HG03460 (cell line): ENCODE data around the gene STON1.
"Not testable (repeated sequence)": the region's sequence is repeated elsewhere in the genome, so short reads cannot be mapped to it uniquely, and the experiment has no call there.

Source experiments
- ATAC-seq: cut with Tn5 transposase; IDR thresholded peaks from one replicate; pipeline ENCODE4 v1.9.1; 2021; ENCODE audit not compliant: unreplicated experiment

STON1 gene

DNA sequence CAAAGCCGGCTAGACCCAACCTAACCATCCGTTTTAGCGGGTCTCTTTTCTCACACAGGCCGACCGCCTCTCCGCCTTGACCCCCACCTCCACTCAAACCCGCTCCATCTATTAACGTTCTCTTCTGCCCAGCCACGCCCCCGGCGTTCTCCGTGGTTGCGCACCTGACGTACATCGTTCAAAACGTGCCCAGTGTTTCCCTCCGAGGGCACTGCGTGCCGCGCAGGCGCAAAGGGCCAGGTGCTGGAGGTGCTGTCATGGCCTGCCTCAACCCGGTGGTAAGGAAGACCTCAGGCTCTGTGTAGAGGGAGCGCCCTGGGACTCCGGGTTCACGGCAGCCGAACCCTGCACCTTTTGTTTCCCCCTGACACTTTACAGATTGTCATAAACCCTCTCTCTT is 87.7 kb downstream of the STON1 start, which contains the start of gene GTF2A1L:
TSS of gene GTF2A1L (plus strand) at position 239 of the 400 bp plus-strand sequence. CDS start at position 258, 19 bp downstream.
- no peak for ATAC-seq

DNA sequence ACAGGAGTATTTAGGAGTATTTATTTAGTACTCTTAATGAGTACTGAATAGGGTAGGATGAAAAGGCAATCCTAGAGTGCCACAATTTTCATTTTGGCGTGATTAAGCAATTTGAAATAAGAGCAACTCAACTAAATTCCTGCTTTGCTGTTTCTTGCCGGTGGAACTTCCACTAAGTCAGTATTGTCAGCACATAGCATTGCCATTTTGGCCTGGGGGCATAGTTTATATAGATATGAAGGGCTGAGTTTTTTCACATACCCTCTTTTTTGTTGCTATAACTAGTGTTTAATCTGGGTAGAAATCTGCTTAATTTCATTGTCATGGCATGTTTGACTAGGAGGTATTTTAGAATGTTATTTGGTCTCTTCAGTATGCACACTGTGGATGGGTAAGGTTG is 89.6 kb downstream of the STON1 start:
- no peak for ATAC-seq

DNA sequence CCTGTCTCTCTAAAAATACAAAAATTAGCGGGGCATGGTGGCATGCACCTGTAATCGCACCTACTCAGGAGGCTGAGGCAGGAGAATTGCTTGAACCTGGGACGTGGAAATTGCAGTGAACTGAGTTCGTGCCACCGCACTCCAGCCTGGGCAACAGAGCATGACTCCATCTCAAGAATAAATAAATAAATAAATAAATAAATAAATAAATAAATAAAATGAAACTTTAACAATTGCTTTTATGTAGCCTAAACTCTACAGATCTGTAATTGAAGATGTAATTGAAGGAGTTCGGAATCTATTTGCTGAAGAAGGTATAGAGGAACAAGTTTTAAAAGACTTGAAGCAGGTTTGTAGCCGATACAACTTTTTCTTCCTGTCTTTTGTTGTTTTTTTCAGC is 90.7 kb downstream of the STON1 start:
- no peak for ATAC-seq

DNA sequence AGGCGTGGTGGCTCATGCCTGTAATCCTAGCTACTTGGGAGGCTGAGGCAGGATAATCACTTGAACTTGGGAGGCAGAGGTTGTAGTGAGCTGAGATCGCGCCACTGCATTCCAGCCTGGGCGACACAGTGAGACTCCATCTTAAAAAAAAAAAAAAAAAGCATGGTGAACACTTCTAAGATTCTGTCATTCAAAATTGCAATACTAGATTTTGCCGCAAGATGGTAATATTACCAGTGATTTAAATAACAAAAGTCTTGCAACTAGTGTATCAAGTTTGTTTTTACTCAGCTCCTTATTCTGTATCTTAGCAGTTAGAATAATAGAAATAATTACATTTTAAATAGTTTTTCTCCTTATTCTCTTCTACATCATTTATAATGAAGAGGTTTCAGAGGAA is 92.7 kb downstream of the STON1 start:
- ATAC-seq: not testable (repeated sequence)

DNA sequence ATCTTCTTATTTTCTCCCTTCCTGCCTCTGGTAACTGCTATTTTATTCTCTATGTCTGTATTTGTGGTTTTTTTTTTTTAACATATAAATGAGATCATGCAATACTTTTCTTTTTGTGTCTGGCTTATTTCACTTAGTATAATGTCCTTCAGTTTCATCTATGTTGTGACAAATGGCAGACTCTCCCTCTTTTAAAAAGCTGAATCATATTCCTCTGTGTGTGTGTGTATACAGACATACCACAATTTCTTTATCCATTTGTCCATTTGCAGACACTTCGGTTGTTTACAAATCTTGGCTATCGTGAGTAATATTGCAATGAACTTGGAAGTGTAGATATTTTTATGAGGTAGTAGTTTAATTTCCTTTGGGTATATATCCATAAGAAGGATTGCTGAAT is 94.7 kb downstream of the STON1 start:
- ATAC-seq: no peak

DNA sequence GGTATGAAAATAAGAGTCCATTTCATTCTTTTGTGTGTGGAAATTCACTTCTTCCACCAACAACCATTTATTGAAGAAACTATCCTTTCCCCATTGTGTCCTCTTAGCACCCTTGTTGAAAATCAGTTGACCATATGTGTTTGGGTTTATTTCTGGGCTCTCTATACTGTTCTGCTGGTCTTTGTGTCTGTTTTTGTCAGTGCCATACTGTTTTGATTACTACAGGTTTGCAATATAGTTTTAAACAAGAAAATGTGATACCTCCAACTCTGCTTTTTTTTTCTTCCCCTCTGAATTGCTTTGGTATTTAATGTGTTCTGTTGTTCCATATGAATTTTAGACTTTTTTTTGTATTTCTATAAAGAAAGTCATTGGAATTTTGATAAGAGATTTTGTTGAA is 96.1 kb downstream of the STON1 start:
- no peak for ATAC-seq

DNA sequence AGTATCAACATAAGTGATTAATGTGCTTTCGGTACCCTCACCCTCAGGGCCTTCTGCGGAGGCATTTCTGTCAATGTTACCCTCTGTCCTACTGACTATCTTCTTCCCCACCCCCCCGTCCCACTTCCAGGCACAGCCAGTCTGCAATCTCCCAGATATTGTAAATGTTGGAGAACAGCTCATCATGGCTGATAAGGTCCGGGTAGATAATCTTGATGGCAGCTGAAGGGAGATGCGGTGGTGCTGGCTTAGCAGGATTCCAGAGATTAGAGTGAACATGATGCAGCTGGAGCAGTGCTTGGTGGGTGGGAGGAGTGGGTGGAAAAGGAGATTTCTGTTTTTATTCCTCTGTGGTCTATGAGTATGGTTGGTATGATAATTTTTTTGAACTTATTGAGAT is 103.2 kb downstream of the STON1 start:
- ATAC-seq: no peak

DNA sequence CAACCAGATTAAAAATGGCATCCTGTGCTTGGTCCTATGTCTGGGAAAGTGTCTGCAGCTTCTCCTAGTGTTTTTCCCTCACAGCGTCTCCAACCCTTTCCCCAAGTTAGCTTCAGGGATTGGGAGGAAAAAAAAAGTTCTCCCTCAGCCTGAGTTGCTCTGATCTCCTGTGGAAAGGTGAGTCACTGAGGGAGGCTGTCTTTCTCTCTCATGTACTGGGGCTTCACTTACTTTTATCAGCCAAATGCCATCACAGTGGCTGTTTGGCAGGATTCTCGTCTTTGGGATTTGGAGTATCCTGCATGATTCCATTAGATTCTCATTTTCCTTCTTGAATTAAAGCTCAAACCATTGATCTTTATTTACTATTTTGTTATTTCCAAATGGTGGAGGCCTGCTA is 105.8 kb downstream of the STON1 start:
- no peak for ATAC-seq

DNA sequence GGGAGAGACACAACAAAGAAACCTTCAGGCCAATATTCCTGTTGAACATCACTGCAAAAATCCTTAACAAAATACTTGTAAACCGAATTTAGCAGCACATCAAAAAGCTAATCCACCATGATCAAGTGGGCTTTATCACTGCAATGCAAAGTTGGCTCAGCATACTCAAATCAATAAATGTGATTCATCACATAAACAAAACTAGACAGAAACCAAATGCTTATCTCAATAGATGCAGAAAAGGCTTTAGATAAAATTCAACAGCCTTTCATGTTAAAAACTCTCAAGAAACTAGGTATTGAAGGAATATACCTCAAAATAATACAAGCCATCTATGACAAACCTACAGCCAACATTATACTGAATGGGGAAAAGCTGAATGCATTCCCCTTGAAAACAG is 108.3 kb downstream of the STON1 start:
- no peak for ATAC-seq
